Ishikawa (cell line): ENCODE results near the gene FAM110C.

Source experiments
- CEBPB ChIP-seq: IDR thresholded peaks from 2 replicates; pipeline ENCODE4 v1.6.1; 2012
- CREB1 ChIP-seq: IDR thresholded peaks from 2 replicates; pipeline ENCODE4 v1.6.1; 2012; ENCODE audit warnings: low read depth
- EGR1 ChIP-seq: IDR thresholded peaks from 2 replicates; pipeline ENCODE4 v1.6.1; 2012
- EP300 ChIP-seq: IDR thresholded peaks from 2 replicates; pipeline ENCODE4 v1.6.1; 2012; ENCODE audit warnings: borderline replicate concordance
- FOXM1 ChIP-seq: IDR thresholded peaks from 2 replicates; pipeline ENCODE4 v1.6.1; 2012; ENCODE audit warnings: low read depth, borderline replicate concordance
- MAX ChIP-seq: IDR thresholded peaks from 2 replicates; pipeline ENCODE4 v1.6.1; 2012
- NFIC ChIP-seq: IDR thresholded peaks from 2 replicates; pipeline ENCODE4 v1.6.1; 2012
- RAD21 ChIP-seq: IDR thresholded peaks from 2 replicates; pipeline ENCODE4 v1.6.1; 2012; ENCODE audit warnings: low read depth
- REST ChIP-seq: IDR thresholded peaks from 2 replicates; pipeline ENCODE4 v1.6.1; 2012; ENCODE audit warnings: low read depth, mild to moderate bottlenecking
- TAF1 ChIP-seq: IDR thresholded peaks from 2 replicates; pipeline ENCODE4 v1.6.1; 2012; ENCODE audit warnings: low read depth, mild to moderate bottlenecking
- TCF12 ChIP-seq: IDR thresholded peaks from 2 replicates; pipeline ENCODE4 v1.6.1; 2012; ENCODE audit warnings: low read depth
- TEAD4 ChIP-seq: IDR thresholded peaks from 2 replicates; pipeline ENCODE4 v1.6.1; 2012
- YY1 ChIP-seq: IDR thresholded peaks from 2 replicates; pipeline ENCODE4 v1.6.1; 2012; ENCODE audit warnings: low read depth
- ZBTB7A ChIP-seq: IDR thresholded peaks from 2 replicates; pipeline ENCODE4 v1.6.1; 2012; ENCODE audit warnings: low read depth
- TF ChIP-seq, protein P1 (sequence below): IDR thresholded peaks from 2 replicates; pipeline ENCODE4 v1.6.1; 2012

Gene FAM110C

GRCh38 chr2:25543-25942 lies 20.8 kb downstream of the FAM110C start:
- no peak for TF ChIP-seq MAX
- TF ChIP-seq TAF1, result no peak
- TF ChIP-seq TEAD4, result no peak
- no peak for TF ChIP-seq FOXM1
- TF ChIP-seq YY1, result no peak
- TF ChIP-seq TCF12, result no peak
- no peak for TF ChIP-seq ZBTB7A
- TF ChIP-seq EP300, result no peak
- no peak for TF ChIP-seq REST
- TF ChIP-seq EGR1, result no peak
- TF ChIP-seq, protein P1, sequence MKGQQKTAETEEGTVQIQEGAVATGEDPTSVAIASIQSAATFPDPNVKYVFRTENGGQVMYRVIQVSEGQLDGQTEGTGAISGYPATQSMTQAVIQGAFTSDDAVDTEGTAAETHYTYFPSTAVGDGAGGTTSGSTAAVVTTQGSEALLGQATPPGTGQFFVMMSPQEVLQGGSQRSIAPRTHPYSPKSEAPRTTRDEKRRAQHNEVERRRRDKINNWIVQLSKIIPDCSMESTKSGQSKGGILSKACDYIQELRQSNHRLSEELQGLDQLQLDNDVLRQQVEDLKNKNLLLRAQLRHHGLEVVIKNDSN, result no peak
- TF ChIP-seq CEBPB, result no peak
- no peak for TF ChIP-seq NFIC
- no peak for TF ChIP-seq RAD21
- TF ChIP-seq CREB1, result no peak

DNA sequence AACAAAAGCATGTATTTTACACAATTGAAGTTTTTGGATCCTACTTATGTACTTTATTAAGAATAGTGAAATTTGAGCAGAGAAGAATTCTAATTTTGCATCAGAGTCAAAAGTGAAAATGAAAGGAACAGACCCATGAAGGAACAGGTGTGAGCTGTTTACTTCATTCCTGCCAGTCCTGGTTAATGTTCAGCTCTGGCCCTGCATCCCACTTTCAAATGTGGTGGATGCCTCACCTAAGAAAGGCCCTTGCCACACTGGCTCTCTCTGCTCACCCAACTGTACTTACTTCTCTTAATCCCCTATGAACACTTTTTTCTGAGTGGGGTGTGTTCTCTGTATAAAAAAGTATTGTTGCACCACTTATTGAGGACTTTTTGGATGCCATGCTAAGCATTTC lies 22.2 kb downstream of the FAM110C start:
- TF ChIP-seq MAX (no peak), EP300 (no peak), RAD21 (no peak), TAF1 (no peak), CREB1 (no peak), TCF12 (no peak)

DNA sequence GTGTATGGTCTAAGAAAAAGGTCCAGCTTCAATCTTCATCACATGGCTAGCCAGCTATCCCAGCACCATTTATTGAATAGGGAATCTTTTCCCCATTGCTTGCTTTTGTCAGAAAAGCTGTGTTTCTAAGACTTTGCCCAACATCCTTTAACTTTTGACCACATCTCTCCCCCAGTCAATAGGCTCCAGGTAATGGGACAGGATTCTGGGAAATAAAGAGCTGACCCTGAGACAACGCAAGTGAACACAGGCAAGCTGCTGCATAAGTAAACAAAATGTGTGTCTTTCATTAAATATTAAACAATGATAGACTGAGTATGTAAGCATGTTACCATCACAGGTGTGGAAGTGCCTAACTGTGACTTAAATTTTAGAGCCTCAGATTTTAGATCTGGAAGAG lies 23.0 kb downstream of the FAM110C start:
- TF ChIP-seq, protein P1, result no peak
- no peak for TF ChIP-seq RAD21
- no peak for TF ChIP-seq NFIC
- no peak for TF ChIP-seq ZBTB7A
- TF ChIP-seq CREB1, result no peak
- no peak for TF ChIP-seq MAX
- TF ChIP-seq REST, result no peak
- no peak for TF ChIP-seq TEAD4
- no peak for TF ChIP-seq TAF1
- no peak for TF ChIP-seq EGR1
- no peak for TF ChIP-seq YY1
- TF ChIP-seq TCF12, result no peak
- TF ChIP-seq FOXM1, result no peak
- TF ChIP-seq CEBPB, result no peak
- no peak for TF ChIP-seq EP300

DNA sequence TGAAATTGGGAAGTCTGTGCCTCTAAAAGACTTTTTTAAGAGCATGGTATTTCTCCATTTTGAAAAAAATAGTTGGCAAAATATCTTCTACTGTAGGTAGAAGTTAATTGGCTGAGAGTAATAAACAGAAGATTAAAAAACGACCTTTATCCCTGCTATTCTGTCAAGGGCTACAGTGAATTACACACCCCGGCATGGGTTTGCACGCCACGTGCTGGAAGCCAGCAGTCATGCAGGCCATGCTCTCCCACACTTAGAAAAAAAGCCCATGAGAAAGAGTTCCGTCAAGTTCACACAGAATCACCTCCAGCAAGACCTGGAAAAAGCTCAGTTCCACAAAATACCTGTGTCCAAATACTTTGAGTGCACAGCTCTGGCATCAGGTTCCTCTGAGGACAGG lies 26.8 kb downstream of the FAM110C start:
- no peak for TF ChIP-seq ZBTB7A
- TF ChIP-seq EGR1, result no peak
- TF ChIP-seq REST, result no peak
- no peak for TF ChIP-seq NFIC
- no peak for TF ChIP-seq CEBPB
